ENCODE measurements around the gene CACNA1G. TPM values are rescaled to one million over a fixed set of nuclear protein-coding genes. Genes with fewer than 3 reads are reported as not detected.

The CACNA1G gene
- total and polyA plus RNA-seq, 9 of the 15 experiments (the other 6 are each of a cell fraction or from before 2014, with no cell fraction given), result 0.01 TPM; not detected in 8

DNA sequence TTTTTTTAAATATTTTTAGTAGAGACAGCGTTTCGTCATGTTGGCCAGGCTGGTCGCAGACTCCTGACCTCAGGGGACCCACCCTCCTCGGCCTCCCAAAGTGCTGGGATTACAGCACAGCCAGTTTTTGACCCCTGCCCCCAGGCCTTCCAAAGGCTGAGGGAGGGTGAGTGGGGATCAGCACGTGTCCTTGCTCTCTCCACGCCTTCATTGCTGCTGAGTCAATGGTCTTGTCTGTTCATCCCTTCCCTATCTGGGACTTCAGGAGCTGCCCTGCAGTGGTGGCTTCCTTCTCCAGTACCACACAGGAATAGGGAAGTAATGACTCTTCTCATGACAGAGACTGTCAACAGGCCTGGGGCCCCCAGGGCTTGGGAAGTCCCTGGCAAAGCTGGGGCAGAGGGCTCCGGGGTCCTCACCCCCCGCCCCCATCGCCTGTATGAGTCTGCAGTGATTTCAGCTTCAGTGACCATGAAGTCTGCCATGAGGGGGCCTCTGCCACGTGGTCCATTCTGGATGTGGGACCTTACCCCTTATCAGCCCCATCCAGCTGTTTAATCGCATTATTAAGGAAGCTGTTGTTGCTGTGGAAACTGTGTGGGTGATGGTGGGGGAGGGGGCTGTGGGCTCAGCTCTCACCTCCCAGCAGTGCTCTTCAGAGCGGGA, 80.3 kb downstream of the CACNA1G start (continued):
- TF ChIP-seq, protein P1, sequence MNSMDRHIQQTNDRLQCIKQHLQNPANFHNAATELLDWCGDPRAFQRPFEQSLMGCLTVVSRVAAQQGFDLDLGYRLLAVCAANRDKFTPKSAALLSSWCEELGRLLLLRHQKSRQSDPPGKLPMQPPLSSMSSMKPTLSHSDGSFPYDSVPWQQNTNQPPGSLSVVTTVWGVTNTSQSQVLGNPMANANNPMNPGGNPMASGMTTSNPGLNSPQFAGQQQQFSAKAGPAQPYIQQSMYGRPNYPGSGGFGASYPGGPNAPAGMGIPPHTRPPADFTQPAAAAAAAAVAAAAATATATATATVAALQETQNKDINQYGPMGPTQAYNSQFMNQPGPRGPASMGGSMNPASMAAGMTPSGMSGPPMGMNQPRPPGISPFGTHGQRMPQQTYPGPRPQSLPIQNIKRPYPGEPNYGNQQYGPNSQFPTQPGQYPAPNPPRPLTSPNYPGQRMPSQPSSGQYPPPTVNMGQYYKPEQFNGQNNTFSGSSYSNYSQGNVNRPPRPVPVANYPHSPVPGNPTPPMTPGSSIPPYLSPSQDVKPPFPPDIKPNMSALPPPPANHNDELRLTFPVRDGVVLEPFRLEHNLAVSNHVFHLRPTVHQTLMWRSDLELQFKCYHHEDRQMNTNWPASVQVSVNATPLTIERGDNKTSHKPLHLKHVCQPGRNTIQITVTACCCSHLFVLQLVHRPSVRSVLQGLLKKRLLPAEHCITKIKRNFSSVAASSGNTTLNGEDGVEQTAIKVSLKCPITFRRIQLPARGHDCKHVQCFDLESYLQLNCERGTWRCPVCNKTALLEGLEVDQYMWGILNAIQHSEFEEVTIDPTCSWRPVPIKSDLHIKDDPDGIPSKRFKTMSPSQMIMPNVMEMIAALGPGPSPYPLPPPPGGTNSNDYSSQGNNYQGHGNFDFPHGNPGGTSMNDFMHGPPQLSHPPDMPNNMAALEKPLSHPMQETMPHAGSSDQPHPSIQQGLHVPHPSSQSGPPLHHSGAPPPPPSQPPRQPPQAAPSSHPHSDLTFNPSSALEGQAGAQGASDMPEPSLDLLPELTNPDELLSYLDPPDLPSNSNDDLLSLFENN (IDR thresholded peaks at IDR 0.05; ENCODE audit: low read depth in 2 of 2, low read length in 2 of 2), result no peak
- peak; percentile 75 for TF ChIP-seq MEIS2 (IDR thresholded peaks at IDR 0.05; ENCODE audit: partially characterized antibody)
- no peak for TF ChIP-seq U2AF2 (optimal IDR thresholded peaks at IDR 0.05; ENCODE audit: low read depth, low read length)
- no peak for TF ChIP-seq HNRNPLL (IDR thresholded peaks at IDR 0.05; ENCODE audit: low read depth, low read length, poor library complexity, severe bottlenecking)
- no peak for TF ChIP-seq DMBX1 (CRISPR knock-in tag; IDR thresholded peaks at IDR 0.05; ENCODE audit: borderline replicate concordance)
- no peak for TF ChIP-seq HCFC1 (IDR thresholded peaks at IDR 0.05; ENCODE audit: low read depth, low read length)
- no peak for TF ChIP-seq BCOR (IDR thresholded peaks at IDR 0.05)
- TF ChIP-seq SETDB1 (IDR thresholded peaks at IDR 0.05; ENCODE audit: low read length), result no peak
- no peak for TF ChIP-seq CREBBP (IDR thresholded peaks at IDR 0.05; ENCODE audit: low read depth, low read length)
- TF ChIP-seq, protein P2, sequence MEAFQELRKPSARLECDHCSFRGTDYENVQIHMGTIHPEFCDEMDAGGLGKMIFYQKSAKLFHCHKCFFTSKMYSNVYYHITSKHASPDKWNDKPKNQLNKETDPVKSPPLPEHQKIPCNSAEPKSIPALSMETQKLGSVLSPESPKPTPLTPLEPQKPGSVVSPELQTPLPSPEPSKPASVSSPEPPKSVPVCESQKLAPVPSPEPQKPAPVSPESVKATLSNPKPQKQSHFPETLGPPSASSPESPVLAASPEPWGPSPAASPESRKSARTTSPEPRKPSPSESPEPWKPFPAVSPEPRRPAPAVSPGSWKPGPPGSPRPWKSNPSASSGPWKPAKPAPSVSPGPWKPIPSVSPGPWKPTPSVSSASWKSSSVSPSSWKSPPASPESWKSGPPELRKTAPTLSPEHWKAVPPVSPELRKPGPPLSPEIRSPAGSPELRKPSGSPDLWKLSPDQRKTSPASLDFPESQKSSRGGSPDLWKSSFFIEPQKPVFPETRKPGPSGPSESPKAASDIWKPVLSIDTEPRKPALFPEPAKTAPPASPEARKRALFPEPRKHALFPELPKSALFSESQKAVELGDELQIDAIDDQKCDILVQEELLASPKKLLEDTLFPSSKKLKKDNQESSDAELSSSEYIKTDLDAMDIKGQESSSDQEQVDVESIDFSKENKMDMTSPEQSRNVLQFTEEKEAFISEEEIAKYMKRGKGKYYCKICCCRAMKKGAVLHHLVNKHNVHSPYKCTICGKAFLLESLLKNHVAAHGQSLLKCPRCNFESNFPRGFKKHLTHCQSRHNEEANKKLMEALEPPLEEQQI (IDR thresholded peaks at IDR 0.05), result no peak
- no peak for TF ChIP-seq KAT8 (IDR thresholded peaks at IDR 0.05; ENCODE audit: low read depth)
- no peak for TF ChIP-seq MIER1 (IDR thresholded peaks at IDR 0.05; ENCODE audit: low read depth)
- TF ChIP-seq CAMTA2 (CRISPR knock-in tag; conservative IDR thresholded peaks at IDR 0.05), result no peak
- TF ChIP-seq HMG20A (CRISPR knock-in tag; conservative IDR thresholded peaks at IDR 0.05), result no peak
- TF ChIP-seq ZNF232 (CRISPR knock-in tag; IDR thresholded peaks at IDR 0.05), result no peak
- no peak for TF ChIP-seq BRD4 (IDR thresholded peaks at IDR 0.05)
- peak; percentile 28; the same call in 1 of the 2 replicates for TF ChIP-seq LCOR (CRISPR knock-in tag; IDR thresholded peaks at IDR 0.05)
- no peak for TF ChIP-seq PTRF (tag; IDR thresholded peaks at IDR 0.05)
- TF ChIP-seq, protein P3, sequence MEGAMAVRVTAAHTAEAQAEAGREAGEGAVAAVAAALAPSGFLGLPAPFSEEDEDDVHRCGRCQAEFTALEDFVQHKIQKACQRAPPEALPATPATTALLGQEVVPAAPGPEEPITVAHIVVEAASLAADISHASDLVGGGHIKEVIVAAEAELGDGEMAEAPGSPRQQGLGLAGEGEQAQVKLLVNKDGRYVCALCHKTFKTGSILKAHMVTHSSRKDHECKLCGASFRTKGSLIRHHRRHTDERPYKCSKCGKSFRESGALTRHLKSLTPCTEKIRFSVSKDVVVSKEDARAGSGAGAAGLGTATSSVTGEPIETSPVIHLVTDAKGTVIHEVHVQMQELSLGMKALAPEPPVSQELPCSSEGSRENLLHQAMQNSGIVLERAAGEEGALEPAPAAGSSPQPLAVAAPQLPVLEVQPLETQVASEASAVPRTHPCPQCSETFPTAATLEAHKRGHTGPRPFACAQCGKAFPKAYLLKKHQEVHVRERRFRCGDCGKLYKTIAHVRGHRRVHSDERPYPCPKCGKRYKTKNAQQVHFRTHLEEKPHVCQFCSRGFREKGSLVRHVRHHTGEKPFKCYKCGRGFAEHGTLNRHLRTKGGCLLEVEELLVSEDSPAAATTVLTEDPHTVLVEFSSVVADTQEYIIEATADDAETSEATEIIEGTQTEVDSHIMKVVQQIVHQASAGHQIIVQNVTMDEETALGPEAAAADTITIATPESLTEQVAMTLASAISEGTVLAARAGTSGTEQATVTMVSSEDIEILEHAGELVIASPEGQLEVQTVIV (CRISPR knock-in tag; IDR thresholded peaks at IDR 0.05; ENCODE audit: borderline replicate concordance), result no peak
- TF ChIP-seq, protein P4, sequence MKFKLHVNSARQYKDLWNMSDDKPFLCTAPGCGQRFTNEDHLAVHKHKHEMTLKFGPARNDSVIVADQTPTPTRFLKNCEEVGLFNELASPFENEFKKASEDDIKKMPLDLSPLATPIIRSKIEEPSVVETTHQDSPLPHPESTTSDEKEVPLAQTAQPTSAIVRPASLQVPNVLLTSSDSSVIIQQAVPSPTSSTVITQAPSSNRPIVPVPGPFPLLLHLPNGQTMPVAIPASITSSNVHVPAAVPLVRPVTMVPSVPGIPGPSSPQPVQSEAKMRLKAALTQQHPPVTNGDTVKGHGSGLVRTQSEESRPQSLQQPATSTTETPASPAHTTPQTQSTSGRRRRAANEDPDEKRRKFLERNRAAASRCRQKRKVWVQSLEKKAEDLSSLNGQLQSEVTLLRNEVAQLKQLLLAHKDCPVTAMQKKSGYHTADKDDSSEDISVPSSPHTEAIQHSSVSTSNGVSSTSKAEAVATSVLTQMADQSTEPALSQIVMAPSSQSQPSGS (CRISPR knock-in tag; IDR thresholded peaks at IDR 0.05), result no peak
